ENCODE data around the gene ERFE. TPM values are rescaled to one million over a fixed set of nuclear protein-coding genes. Genes with fewer than 3 reads are reported as not detected.

Gene ERFE
- total RNA-seq, 1 donor from 2014 or later, result 0.85 TPM

DNA sequence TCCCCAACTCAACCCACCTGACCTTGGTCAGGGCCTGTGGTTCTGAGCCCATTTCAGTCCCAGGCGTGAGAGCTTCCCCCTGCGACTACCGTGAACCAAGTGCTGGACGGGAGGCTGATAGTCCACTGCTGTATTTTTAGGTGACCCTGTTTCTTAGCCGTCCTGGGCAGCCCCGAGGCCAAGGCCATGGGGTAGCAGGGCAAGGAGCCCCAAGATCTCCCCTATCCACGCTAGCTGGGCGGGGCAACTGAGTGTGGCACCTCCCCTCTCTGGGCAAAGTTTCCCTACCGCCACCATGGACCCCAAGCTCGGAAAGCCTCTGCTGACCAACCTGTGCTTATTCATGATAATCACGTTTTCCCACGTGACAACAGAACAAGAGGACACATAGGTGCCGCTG lies 20.9 kb upstream of the ERFE start:
- TF ChIP-seq, protein P1, sequence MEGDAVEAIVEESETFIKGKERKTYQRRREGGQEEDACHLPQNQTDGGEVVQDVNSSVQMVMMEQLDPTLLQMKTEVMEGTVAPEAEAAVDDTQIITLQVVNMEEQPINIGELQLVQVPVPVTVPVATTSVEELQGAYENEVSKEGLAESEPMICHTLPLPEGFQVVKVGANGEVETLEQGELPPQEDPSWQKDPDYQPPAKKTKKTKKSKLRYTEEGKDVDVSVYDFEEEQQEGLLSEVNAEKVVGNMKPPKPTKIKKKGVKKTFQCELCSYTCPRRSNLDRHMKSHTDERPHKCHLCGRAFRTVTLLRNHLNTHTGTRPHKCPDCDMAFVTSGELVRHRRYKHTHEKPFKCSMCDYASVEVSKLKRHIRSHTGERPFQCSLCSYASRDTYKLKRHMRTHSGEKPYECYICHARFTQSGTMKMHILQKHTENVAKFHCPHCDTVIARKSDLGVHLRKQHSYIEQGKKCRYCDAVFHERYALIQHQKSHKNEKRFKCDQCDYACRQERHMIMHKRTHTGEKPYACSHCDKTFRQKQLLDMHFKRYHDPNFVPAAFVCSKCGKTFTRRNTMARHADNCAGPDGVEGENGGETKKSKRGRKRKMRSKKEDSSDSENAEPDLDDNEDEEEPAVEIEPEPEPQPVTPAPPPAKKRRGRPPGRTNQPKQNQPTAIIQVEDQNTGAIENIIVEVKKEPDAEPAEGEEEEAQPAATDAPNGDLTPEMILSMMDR (IDR thresholded peaks at IDR 0.05; ENCODE audit: unreplicated experiment), result no peak
- no peaks in the 10 kb centered on the region for H3K27me3 Mint-ChIP-seq (ENCODE audit: low read depth)
- no peak for DNase-seq (ENCODE audit: low spot score in 2 of 2, unreplicated experiment in 2 of 2)
- H3K36me3 Mint-ChIP-seq, result no peaks in the 10 kb centered on the region
- peaks cover 14% of the 10 kb centered on the region for H3K4me1 Mint-ChIP-seq
- no peaks in the 10 kb centered on the region for H3K9me3 Mint-ChIP-seq
- H3K4me3 Mint-ChIP-seq, result no peak overlapping the region
- H3K27ac Mint-ChIP-seq, result no peak overlapping the region

DNA sequence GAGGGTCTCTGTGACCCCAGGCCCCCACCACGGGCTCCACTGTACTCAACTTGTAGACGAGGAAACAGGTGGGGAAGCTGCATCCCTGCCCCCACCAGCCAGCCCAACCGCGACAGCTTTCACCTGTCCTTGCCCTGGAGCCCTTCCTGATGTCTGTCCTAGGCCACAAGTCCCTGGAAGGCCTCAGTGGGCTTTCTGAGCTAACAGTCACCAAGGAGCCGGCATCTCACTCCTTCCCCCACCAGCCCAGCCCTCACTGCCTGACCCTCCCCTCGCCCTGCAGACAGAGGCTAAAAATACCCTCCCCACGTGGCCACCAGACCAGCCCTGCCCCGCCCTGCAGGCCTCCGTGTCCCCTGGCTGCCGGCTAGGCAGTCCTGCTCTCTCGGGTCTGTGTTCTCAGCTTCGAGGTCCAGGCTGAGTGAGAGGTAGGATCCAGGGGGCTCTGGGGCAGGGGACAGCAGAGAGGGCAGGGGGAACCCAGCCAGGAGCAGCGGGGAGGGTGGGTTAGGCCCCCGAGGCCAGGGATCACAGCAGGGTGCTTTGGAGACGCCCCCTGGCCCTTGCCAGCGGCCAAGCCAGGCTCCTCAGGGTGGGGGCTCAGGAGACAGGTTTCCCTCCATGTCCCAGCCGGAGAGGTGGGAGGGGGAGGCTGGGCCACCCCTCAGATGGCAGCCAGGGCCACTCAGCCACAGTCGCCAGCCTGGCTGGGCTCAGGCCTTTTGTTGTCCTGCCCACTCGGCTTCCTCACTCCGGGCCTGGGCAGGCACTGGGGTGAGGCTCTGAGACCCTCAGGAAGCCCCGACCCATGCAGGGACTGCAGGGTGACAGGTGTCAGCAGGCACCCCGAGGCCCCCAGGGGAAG lies 20.2 kb upstream of the ERFE start, which contains the start of gene KLHL30:
KLHL30 (plus strand) TSS at position 338 of the 865 bp plus-strand sequence. CDS start 2,087 bp downstream, outside the sequence.
- H3K27ac Mint-ChIP-seq, result no peak within 1 kb of the TSS
- no peak within 1 kb of the TSS for H3K4me3 Mint-ChIP-seq
- TF ChIP-seq, protein P1 (IDR thresholded peaks at IDR 0.05; ENCODE audit: unreplicated experiment), result no peak
- no peaks in the 10 kb centered on the region for H3K36me3 Mint-ChIP-seq
- no peaks in the 10 kb centered on the region for H3K27me3 Mint-ChIP-seq (ENCODE audit: low read depth)
- no peaks in the 10 kb centered on the region for H3K9me3 Mint-ChIP-seq
- DNase-seq (ENCODE audit: low spot score in 2 of 2, unreplicated experiment in 2 of 2), result no peak
- H3K4me1 Mint-ChIP-seq, result peaks cover 14% of the 10 kb centered on the region

DNA sequence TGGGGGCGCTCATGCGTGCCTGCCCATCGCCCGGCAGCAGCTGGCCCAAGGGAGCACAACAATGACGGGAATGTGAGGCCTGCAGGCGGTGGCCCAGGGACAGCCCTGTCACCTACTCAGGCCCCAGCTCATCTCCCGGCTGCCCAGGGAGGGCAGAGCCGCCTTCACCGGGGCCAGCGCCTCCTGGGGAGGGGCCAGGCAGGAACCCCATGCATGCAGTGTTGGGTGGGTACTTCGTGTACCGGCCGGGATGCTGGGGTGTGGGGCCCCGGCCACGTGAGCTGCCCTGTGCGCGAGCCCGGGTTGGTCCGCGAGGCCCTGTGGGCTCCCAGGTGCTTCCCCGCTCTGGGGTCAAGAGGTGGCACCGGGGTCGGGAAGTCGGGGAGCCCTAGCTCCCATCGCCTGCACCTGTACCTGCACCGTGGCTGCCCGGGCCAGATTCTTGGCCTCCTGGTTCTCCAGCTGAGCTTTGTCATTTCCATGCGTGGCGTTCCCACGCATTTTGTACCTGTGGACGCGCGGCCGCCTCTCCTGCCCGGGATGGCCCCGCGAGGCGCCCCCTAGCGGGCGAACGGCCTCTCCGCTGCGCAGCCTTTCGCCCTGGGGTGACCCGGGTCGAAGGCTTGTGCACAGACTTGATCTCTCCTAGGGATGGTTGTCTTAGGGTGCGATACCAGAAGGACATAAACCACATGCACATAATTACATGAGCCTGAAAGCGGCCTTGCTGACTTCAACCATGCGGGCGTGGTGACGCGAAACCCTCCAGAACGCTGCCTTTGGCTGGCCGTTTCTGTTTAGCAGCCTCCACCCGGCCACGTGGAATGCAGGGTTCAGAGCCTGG lies 19.4 kb upstream of the ERFE start:
- Mint-ChIP-seq H3K36me3 (no peaks in the 10 kb centered on the region), H3K4me3 (no peak overlapping the region), H3K4me1 (peaks cover 14% of the 10 kb centered on the region), H3K27ac (no peak overlapping the region), H3K27me3 (ENCODE audit: low read depth) (no peaks in the 10 kb centered on the region), H3K9me3 (no peaks in the 10 kb centered on the region)
- no peak for DNase-seq (ENCODE audit: low spot score in 2 of 2, unreplicated experiment in 2 of 2)
- TF ChIP-seq, protein P1 (IDR thresholded peaks at IDR 0.05; ENCODE audit: unreplicated experiment), result peak; percentile 73

DNA sequence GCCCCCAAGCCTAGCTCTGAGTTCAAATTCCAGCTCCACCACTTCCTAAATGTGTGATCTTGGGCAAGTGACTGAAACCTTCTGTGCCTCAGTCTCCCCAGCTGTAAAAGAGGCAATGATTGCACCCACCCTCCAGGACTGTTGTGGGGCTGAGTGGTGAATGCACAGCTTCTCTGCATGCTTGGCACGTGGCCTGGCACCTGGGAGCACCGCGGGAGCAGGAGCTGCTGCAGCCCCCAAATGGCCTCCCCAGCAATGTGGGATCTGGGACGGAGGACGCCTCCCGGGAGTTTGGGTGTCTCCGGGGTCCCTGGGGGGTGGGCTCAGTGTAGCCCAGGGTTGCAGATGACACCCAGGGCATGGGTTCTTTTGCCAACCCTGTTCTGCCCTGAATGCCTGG lies 18.7 kb upstream of the ERFE start:
- TF ChIP-seq, protein P1 (IDR thresholded peaks at IDR 0.05; ENCODE audit: unreplicated experiment), result no peak
- no peaks in the 10 kb centered on the region for H3K9me3 Mint-ChIP-seq
- H3K27me3 Mint-ChIP-seq (ENCODE audit: low read depth), result no peaks in the 10 kb centered on the region
- peaks cover 14% of the 10 kb centered on the region for H3K4me1 Mint-ChIP-seq
- DNase-seq (ENCODE audit: low spot score in 2 of 2, unreplicated experiment in 2 of 2), result no peak
- no peaks in the 10 kb centered on the region for H3K36me3 Mint-ChIP-seq
- no peak overlapping the region for H3K4me3 Mint-ChIP-seq
- H3K27ac Mint-ChIP-seq, result no peak overlapping the region

DNA sequence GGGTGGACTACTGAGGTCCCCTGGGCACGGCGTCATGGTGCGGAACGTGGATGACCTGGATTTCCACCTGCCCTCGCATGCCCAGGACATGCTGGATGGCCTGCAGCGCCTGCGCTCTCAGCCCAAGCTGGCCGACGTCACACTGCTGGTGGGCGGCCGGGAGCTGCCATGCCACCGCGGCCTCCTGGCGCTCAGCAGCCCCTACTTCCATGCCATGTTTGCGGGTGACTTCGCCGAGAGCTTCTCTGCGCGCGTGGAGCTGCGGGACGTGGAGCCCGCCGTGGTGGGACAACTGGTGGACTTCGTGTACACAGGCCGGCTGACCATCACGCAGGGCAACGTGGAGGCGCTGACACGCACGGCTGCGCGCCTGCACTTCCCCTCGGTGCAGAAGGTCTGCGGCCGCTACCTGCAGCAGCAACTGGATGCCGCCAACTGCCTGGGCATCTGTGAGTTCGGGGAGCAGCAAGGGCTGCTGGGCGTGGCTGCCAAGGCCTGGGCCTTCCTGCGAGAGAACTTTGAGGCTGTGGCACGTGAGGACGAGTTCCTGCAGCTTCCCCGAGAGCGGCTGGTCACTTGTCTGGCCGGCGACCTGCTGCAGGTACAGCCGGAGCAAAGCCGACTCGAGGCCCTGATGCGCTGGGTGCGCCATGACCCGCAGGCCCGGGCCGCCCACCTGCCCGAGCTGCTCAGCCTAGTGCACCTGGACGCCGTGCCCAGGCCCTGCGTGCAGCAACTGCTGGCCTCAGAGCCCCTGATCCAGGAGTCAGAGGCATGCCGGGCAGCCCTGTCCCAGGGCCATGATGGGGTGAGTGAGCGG lies 17.8 kb upstream of the ERFE start:
- Mint-ChIP-seq H3K27ac (no peak overlapping the region), H3K9me3 (no peaks in the 10 kb centered on the region), H3K27me3 (ENCODE audit: low read depth) (no peaks in the 10 kb centered on the region), H3K4me3 (no peak overlapping the region), H3K4me1 (peaks cover 14% of the 10 kb centered on the region), H3K36me3 (no peaks in the 10 kb centered on the region)
- DNase-seq (ENCODE audit: low spot score in 2 of 2, unreplicated experiment in 2 of 2), result no peak
- TF ChIP-seq, protein P1 (IDR thresholded peaks at IDR 0.05; ENCODE audit: unreplicated experiment), result no peak

Measured in mesothelial cell of epicardium (in vitro differentiated cells).